ENCODE measurements around the gene TNFSF18.

- TF ChIP-seq TAF1 (IDR thresholded peaks at IDR 0.05; ENCODE audit: borderline replicate concordance, insufficient read depth, low read length) (no peak), POLR2AphosphoS5 (IDR thresholded peaks at IDR 0.05; ENCODE audit: low read depth, low read length) (no peak), REST (IDR thresholded peaks at IDR 0.05; ENCODE audit: insufficient read depth in 1 of 2, low read depth in 2 of 2, low read length in 2 of 2) (no peak), SIN3A (IDR thresholded peaks at IDR 0.05; ENCODE audit: borderline replicate concordance, insufficient read depth, low read length) (no peak)
Observed at GRCh38 chr1:173012126-173012525, 38.6 kb downstream of the TNFSF18 start.
